DND-41 (cell line): Measurements from ENCODE around the gene FUT1.
"Not testable (repeated sequence)": the region's sequence is repeated elsewhere in the genome, so short reads cannot be mapped to it uniquely, and the experiment has no call there.

Source experiments
- ATAC-seq: fragments of 200-7000 bp; cut with Tn5 transposase; 3 replicates; pipeline ENCODE4 v1.9.1; 2021; ENCODE audit warnings: low read depth; ENCODE audit not compliant: insufficient read depth
- DNase-seq: peaks from one replicate; pipeline ENCODE4 v3.0.0-alpha.2; 2020
- H2AFZ ChIP-seq: 2 replicates; pipeline ENCODE4 v1.6.0; 2012; ENCODE audit warnings: low read depth, low read length
- H3K27ac ChIP-seq: 2 replicates; pipeline ENCODE4 v1.5.1; 2012; ENCODE audit warnings: low read length, inconsistent platforms
- H3K27me3 ChIP-seq: fragments of 200-600 bp; sonication (generic); 2 replicates; pipeline ENCODE4 v1.6.0; 2012; ENCODE audit warnings: low read length, mild to moderate bottlenecking, inconsistent platforms; ENCODE audit not compliant: insufficient read depth, poor library complexity
- H3K36me3 ChIP-seq: 2 replicates; pipeline ENCODE4 v1.5.1; 2012; ENCODE audit warnings: low read length, inconsistent platforms; ENCODE audit not compliant: insufficient read depth
- H3K4me1 ChIP-seq: 2 replicates; pipeline ENCODE4 v1.5.1; 2012; ENCODE audit warnings: mild to moderate bottlenecking, low read length; ENCODE audit not compliant: insufficient read depth
- H3K4me2 ChIP-seq: 2 replicates; pipeline ENCODE4 v1.6.0; 2012; ENCODE audit warnings: mild to moderate bottlenecking, moderate library complexity, low read length, inconsistent platforms; ENCODE audit not compliant: insufficient read depth
- H3K4me3 ChIP-seq, 2 experiments: fragments of 200-600 bp in 1 of 2; shearing (Covaris generic) in 1 of 2; 2 replicates each; pipeline ENCODE4 v1.5.1; 2012 to 2016; ENCODE audit warnings: inconsistent platforms in 2 of 2, low read length in 2 of 2, mild to moderate bottlenecking in 2 of 2, low read depth in 1 of 2, moderate library complexity in 1 of 2
- H3K79me2 ChIP-seq: 2 replicates; pipeline ENCODE4 v1.6.0; 2012; ENCODE audit warnings: low read length, inconsistent platforms; ENCODE audit not compliant: insufficient read depth
- H3K9ac ChIP-seq: 2 replicates; pipeline ENCODE4 v1.6.0; 2012; ENCODE audit warnings: low read depth, mild to moderate bottlenecking, inconsistent platforms, low read length, moderate library complexity
- H3K9me3 ChIP-seq: 2 replicates; pipeline ENCODE4 v1.5.1; 2012; ENCODE audit warnings: low read length, moderate library complexity, mild to moderate bottlenecking, inconsistent platforms; ENCODE audit not compliant: insufficient read depth, severe bottlenecking
- H4K20me1 ChIP-seq: 2 replicates; pipeline ENCODE4 v1.6.0; 2012; ENCODE audit warnings: low read length; ENCODE audit not compliant: insufficient read depth
- EZH2 ChIP-seq: IDR thresholded peaks from 3 replicates; pipeline ENCODE4 v1.6.1; 2012; ENCODE audit warnings: borderline replicate concordance, low read depth, mild to moderate bottlenecking, moderate library complexity, low read length, inconsistent platforms; ENCODE audit not compliant: severe bottlenecking
- TF ChIP-seq, protein P1 (sequence below): IDR thresholded peaks from 2 replicates; pipeline ENCODE4 v1.5.1; 2012; ENCODE audit warnings: borderline replicate concordance, low read length, moderate library complexity, mild to moderate bottlenecking; ENCODE audit not compliant: poor library complexity, severe bottlenecking; ENCODE audit errors: extremely low read depth

FUT1 gene

DNA sequence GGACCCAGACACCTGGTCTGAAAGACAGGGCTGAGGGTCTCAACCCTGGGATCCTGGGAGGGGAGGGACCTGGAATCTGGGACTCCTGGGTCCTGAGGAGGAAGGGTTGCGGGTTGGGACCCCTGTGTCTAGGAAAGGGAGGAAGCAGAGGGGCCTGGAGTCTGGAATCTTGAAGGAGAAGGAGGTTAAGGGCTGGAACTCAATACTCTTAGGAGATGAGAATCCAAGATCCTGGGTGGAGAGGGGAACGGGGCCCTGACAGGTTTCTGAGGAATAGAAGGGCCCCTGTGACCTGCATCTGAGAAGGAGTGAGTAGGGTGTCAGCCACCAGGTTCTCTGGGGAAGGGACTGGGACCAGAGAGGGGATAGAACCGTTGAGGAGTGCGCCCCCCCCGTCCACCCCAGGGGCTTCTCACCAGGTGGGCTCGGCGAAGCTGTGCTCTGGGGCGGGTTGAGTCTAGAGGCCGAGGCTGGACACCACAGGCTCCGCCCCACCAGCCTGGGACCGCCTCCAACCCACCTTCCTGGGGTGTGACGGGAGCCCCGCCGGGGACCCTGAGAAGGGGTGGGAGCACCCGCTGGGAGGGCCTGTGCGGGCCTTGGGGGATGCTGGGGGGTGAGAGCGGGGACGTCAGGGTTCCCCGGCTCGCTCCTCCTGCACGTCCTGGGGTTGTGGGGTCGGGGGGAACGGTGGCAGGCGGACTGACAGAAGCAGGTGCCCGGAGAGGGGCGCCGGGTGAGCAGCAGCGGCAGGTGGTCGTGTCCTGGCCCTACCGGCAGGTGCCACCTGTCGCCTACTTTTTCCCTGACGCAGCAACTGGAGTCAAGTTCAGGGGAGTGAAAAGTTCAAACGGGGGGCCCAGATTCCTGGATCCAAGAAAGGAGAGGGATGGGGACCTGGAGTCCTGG lies 32.9 kb downstream of the FUT1 start, which contains the start of gene MAMSTR:
Gene MAMSTR (minus strand): TSS at position 463 of the 909 bp plus-strand sequence. CDS start 694 bp downstream, outside the sequence.
- TF ChIP-seq, protein P1, sequence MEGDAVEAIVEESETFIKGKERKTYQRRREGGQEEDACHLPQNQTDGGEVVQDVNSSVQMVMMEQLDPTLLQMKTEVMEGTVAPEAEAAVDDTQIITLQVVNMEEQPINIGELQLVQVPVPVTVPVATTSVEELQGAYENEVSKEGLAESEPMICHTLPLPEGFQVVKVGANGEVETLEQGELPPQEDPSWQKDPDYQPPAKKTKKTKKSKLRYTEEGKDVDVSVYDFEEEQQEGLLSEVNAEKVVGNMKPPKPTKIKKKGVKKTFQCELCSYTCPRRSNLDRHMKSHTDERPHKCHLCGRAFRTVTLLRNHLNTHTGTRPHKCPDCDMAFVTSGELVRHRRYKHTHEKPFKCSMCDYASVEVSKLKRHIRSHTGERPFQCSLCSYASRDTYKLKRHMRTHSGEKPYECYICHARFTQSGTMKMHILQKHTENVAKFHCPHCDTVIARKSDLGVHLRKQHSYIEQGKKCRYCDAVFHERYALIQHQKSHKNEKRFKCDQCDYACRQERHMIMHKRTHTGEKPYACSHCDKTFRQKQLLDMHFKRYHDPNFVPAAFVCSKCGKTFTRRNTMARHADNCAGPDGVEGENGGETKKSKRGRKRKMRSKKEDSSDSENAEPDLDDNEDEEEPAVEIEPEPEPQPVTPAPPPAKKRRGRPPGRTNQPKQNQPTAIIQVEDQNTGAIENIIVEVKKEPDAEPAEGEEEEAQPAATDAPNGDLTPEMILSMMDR: no peak
- no peak for TF ChIP-seq EZH2
- H3K4me3 ChIP-seq: peak within 1 kb of the TSS; percentile 3 to 60; a peak in 3 of 4 replicates
- H3K9ac ChIP-seq: peak within 1 kb of the TSS; percentile 60
- no peaks in the 10 kb centered on the region for H3K9me3 ChIP-seq
- H3K79me2 ChIP-seq: peaks cover 9% of the 10 kb centered on the region
- no peak for DNase-seq
- no peaks in the 10 kb centered on the region for H3K27me3 ChIP-seq
- H3K4me1 ChIP-seq: peaks cover 32% of the 10 kb centered on the region
- H3K36me3 ChIP-seq: no peaks in the 10 kb centered on the region
- H2AFZ ChIP-seq: peak within 1 kb of the TSS; percentile 72
- ATAC-seq: no peak
- peak within 1 kb of the TSS; percentile 83 for H3K27ac ChIP-seq
- H3K4me2 ChIP-seq: peak within 1 kb of the TSS; percentile 77
- no peaks in the 10 kb centered on the region for H4K20me1 ChIP-seq

DNA sequence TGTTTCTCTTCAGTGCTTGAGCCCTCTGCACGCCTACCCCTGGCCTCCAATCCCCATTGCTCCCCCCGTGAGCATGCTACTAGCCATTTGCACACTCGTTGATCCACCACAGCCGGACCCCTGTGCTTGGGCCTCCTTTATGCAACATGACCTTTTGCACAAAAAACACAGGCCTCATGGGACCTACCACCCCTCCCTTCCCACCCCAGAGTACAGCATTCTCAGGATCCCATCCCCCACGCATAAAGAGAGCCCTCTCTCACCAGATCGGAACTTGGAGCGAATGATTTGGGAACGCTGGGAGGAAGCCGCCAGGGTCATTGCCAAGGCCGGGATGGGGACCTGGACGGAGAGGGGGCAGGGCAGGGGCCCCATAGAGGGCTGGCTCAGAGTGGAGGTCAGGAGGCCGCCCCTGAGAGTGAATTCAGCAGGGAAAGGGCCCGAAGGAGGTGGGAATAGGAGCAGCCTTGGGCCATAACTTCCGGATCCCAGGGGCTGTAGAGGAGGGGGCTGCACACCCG lies 33.7 kb downstream of the FUT1 start:
- no peak overlapping the region for H3K9ac ChIP-seq

DNA sequence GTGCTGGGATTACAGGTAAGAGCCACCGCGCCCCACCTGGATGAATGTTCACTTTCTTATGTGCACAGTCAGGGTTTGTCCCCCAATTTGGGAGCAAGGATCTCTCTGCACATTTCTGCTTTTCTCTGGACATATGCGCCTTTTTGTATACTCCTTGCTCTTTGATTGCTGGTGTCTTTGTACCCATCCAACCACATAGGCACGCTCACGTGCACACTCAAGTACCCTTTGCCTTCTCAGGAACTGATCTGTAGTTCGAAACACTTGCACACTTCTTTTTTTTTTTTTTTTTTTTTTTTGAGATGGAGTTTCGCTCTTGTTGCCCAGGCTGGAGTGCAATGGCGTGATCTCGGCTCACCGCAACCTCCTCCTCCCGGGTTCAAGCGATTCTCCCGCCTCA lies 34.3 kb downstream of the FUT1 start:
- DNase-seq, H3K4me3 ChIP-seq, H4K20me1 ChIP-seq, H3K9me3 ChIP-seq, H3K36me3 ChIP-seq, H3K4me2 ChIP-seq, H2AFZ ChIP-seq, H3K27ac ChIP-seq, H3K9ac ChIP-seq, ATAC-seq, H3K27me3 ChIP-seq: not testable (repeated sequence)
- peaks cover 14% of the 10 kb centered on the region for H3K79me2 ChIP-seq
- peaks cover 35% of the 10 kb centered on the region for H3K4me1 ChIP-seq

More for the DNA sequence above, 33.7 kb downstream of the FUT1 start:
- TF ChIP-seq EZH2: no peak
- TF ChIP-seq, protein P1: no peak
- Histone ChIP-seq H3K4me3 (no peak overlapping the region), H3K4me2 (no peak overlapping the region), H3K27me3 (no peaks in the 10 kb centered on the region), H3K36me3 (no peaks in the 10 kb centered on the region), H3K27ac (no peak overlapping the region), H4K20me1 (no peaks in the 10 kb centered on the region), H3K79me2 (peaks cover 10% of the 10 kb centered on the region), H3K4me1 (peaks cover 30% of the 10 kb centered on the region), H3K9me3 (no peaks in the 10 kb centered on the region), H2AFZ (no peak overlapping the region)
- ATAC-seq (no peak), DNase-seq (no peak)

DNA sequence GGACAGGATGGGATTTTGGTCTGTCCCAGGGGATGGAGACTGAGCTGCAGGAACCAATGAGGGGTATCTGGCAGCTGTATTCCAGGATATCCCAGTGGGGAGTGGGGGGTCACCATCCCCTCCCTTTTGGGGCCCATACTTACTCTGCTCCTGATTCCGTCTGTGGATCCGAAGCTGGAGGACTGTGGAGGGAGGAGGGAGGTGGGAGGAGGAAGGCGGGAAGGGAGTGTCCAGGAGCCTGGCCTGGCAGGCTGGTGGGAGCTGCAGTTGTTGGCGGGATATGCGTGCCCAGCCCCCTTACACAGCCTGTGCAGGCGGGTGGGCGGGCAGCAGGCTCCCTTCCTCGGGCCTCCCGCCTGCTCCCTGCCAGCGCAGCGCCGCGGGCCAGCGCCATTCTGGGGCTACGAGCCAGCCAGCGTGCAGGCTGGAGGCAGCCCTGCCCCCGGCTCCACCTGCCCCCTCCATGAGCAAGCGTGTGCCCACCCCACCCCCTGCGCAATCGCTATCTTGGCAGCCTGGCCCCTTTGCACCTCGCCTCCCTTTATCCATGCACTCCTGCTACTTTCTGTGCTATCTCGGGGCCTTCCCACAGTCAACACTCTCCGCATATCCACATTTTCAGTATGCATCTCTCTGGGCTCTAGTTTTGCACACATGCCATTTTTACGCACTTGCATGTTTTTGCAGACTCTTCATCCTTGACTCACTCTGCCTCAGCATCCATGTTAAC lies 35.7 kb downstream of the FUT1 start:
- H2AFZ ChIP-seq: no peak overlapping the region
- H4K20me1 ChIP-seq: no peaks in the 10 kb centered on the region
- H3K27me3 ChIP-seq: no peaks in the 10 kb centered on the region
- no peaks in the 10 kb centered on the region for H3K9me3 ChIP-seq
- DNase-seq: no peak
- ATAC-seq: no peak
- peaks cover 37% of the 10 kb centered on the region for H3K4me1 ChIP-seq
- TF ChIP-seq, protein P1: no peak
- TF ChIP-seq EZH2: no peak
- no peak overlapping the region for H3K27ac ChIP-seq
- no peak overlapping the region for H3K4me2 ChIP-seq
- H3K4me3 ChIP-seq: no peak overlapping the region
- H3K9ac ChIP-seq: no peak overlapping the region
- H3K79me2 ChIP-seq: peaks cover 14% of the 10 kb centered on the region
- H3K36me3 ChIP-seq: no peaks in the 10 kb centered on the region
